Astrocyte (in vitro differentiated cells and primary cell): ENCODE data around the gene DEFB123. TPM values are rescaled to one million over a fixed set of nuclear protein-coding genes. Genes with fewer than 3 reads are reported as not detected.

Source experiments
- DNase-seq: peaks from one replicate; pipeline ENCODE4 v3.0.0-alpha.2; 2010; ENCODE audit warnings: low read depth
- FAIRE-seq: peaks from 2 replicates; lab custom pipeline; 2011; peaks lifted over from hg19 to GRCh38; lab: Jason Lieb, UNC
- H2AFZ ChIP-seq: 2 replicates; pipeline ENCODE4 v1.6.0; 2012; ENCODE audit warnings: low read depth, low read length, inconsistent platforms
- H3K27ac ChIP-seq: 2 replicates; pipeline ENCODE4 v1.5.1; 2011; ENCODE audit warnings: low read depth, low read length, inconsistent platforms
- H3K27me3 ChIP-seq: 2 replicates; pipeline ENCODE4 v1.6.0; 2011; ENCODE audit warnings: low read length, inconsistent platforms; ENCODE audit not compliant: insufficient read depth
- H3K36me3 ChIP-seq: 2 replicates; pipeline ENCODE4 v1.5.1; 2011; ENCODE audit warnings: low read length, inconsistent platforms; ENCODE audit not compliant: insufficient read depth
- H3K4me1 ChIP-seq: 2 replicates; pipeline ENCODE4 v1.5.1; 2011; ENCODE audit warnings: low read length, inconsistent platforms; ENCODE audit not compliant: insufficient read depth
- H3K4me2 ChIP-seq: 2 replicates; pipeline ENCODE4 v1.6.0; 2012; ENCODE audit warnings: low read length, inconsistent platforms
- H3K4me3 ChIP-seq: 2 replicates; pipeline ENCODE4 v1.5.1; 2011; ENCODE audit warnings: low read depth, mild to moderate bottlenecking, low read length, inconsistent platforms; ENCODE audit not compliant: insufficient read depth
- H3K79me2 ChIP-seq: 2 replicates; pipeline ENCODE4 v1.6.0; 2012; ENCODE audit warnings: mild to moderate bottlenecking, low read length, inconsistent platforms; ENCODE audit not compliant: insufficient read depth
- H3K9ac ChIP-seq: 2 replicates; pipeline ENCODE4 v1.6.0; 2012; ENCODE audit warnings: mild to moderate bottlenecking, low read length, inconsistent platforms
- H3K9me3 ChIP-seq: 2 replicates; pipeline ENCODE4 v1.5.1; 2012; ENCODE audit warnings: low read depth, mild to moderate bottlenecking, low read length, inconsistent platforms; ENCODE audit not compliant: insufficient read depth
- H4K20me1 ChIP-seq: 2 replicates; pipeline ENCODE4 v1.6.0; 2012; ENCODE audit warnings: low read length, inconsistent platforms; ENCODE audit not compliant: insufficient read depth
- H3K27ac Mint-ChIP-seq: one replicate; pipeline ENCODE4 v1.8.0; 2021; ENCODE audit warnings: mild to moderate bottlenecking, mixed read lengths; ENCODE audit not compliant: unreplicated experiment
- H3K27me3 Mint-ChIP-seq: one replicate; pipeline ENCODE4 v1.8.0; 2021; ENCODE audit warnings: low read depth, mixed read lengths; ENCODE audit not compliant: unreplicated experiment
- H3K36me3 Mint-ChIP-seq: one replicate; pipeline ENCODE4 v1.8.0; 2021; ENCODE audit warnings: low read depth, mixed read lengths; ENCODE audit not compliant: unreplicated experiment
- H3K4me1 Mint-ChIP-seq: one replicate; pipeline ENCODE4 v1.8.0; 2021; ENCODE audit warnings: low read depth, mixed read lengths; ENCODE audit not compliant: unreplicated experiment
- H3K4me3 Mint-ChIP-seq: one replicate; pipeline ENCODE4 v1.8.0; 2021; ENCODE audit warnings: mild to moderate bottlenecking, moderate library complexity, mixed read lengths; ENCODE audit not compliant: unreplicated experiment
- H3K9me3 Mint-ChIP-seq: one replicate; pipeline ENCODE4 v1.8.0; 2021; ENCODE audit warnings: mild to moderate bottlenecking, mixed read lengths; ENCODE audit not compliant: unreplicated experiment
- CTCF ChIP-seq: IDR thresholded peaks from 2 replicates; pipeline ENCODE4 v1.5.1; 2011; ENCODE audit warnings: low read depth, mild to moderate bottlenecking, inconsistent platforms, low read length, moderate library complexity; ENCODE audit not compliant: insufficient read depth
- EZH2 ChIP-seq: IDR thresholded peaks from 2 replicates; pipeline ENCODE4 v1.6.1; 2012; ENCODE audit warnings: mild to moderate bottlenecking, low read length, inconsistent platforms; ENCODE audit not compliant: insufficient read depth
- total RNA-seq: library from RNA; stranded (reverse); gene quantifications from 2 replicates; pipeline ENCODE4 v1.2.1, GENCODE V29; 2021

DEFB123 gene
- total RNA-seq, 1 donor from 2014 or later: not detected

- Mint-ChIP-seq H3K4me3 (no peak overlapping the region), H3K4me1 (no peaks in the 10 kb centered on the region), H3K27me3 (no peaks in the 10 kb centered on the region), H3K36me3 (no peaks in the 10 kb centered on the region), H3K9me3 (peaks cover 5% of the 10 kb centered on the region), H3K27ac (no peak overlapping the region)
- H3K4me1 ChIP-seq: no peaks in the 10 kb centered on the region
- no peaks in the 10 kb centered on the region for H4K20me1 ChIP-seq
- H2AFZ ChIP-seq: no peak overlapping the region
- H3K4me3 ChIP-seq: no peak overlapping the region
- H3K9ac ChIP-seq: no peak overlapping the region
- DNase-seq (no peak), FAIRE-seq (no peak)
- H3K27ac ChIP-seq: no peak overlapping the region
- H3K36me3 ChIP-seq: no peaks in the 10 kb centered on the region
- no peaks in the 10 kb centered on the region for H3K27me3 ChIP-seq
- H3K4me2 ChIP-seq: no peak overlapping the region
- TF ChIP-seq CTCF: no peak
- TF ChIP-seq EZH2: no peak
- H3K9me3 ChIP-seq: no peaks in the 10 kb centered on the region
- no peaks in the 10 kb centered on the region for H3K79me2 ChIP-seq
These were observed 36.5 kb upstream of the DEFB123 start for GRCh38 chr20:31403886-31404285.

DNA sequence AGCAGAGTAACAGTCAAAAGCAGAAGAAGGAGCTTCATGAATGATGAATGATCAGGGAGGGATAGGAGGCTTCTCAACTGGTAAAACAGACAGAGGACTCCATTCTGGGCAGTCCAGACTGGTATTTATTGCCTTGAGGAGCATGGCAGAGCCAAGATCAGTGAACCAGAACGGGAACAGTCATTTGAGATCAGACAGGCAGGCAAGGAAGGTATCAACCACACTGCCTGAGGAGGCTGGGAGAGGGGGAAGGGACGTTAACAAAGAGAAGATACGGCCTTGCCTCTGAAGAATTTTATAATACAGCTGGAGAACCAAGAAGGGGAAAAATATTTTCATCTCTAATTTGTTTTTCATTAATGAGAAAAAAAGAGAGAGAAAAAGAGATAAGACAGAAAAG lies 34.3 kb upstream of the DEFB123 start, which contains the start of gene DEFB121:
Gene DEFB121 (minus strand): TSS at position 101 of the 400 bp plus-strand sequence. CDS start 63 bp downstream, at position 38.
- no peaks in the 10 kb centered on the region for H3K4me1 ChIP-seq
- Mint-ChIP-seq H3K4me3 (no peak within 1 kb of the TSS), H3K4me1 (no peaks in the 10 kb centered on the region), H3K36me3 (no peaks in the 10 kb centered on the region), H3K27ac (no peak within 1 kb of the TSS), H3K27me3 (no peaks in the 10 kb centered on the region), H3K9me3 (peaks cover 1% of the 10 kb centered on the region)
- no peaks in the 10 kb centered on the region for H4K20me1 ChIP-seq
- no peak within 1 kb of the TSS for H3K4me2 ChIP-seq
- no peak within 1 kb of the TSS for H2AFZ ChIP-seq
- no peaks in the 10 kb centered on the region for H3K79me2 ChIP-seq
- no peaks in the 10 kb centered on the region for H3K36me3 ChIP-seq
- TF ChIP-seq EZH2 (no peak), CTCF (no peak)
- FAIRE-seq (no peak), DNase-seq (no peak)
- H3K9me3 ChIP-seq: no peaks in the 10 kb centered on the region
- H3K4me3 ChIP-seq: no peak within 1 kb of the TSS
- H3K27me3 ChIP-seq: no peaks in the 10 kb centered on the region
- H3K27ac ChIP-seq: no peak within 1 kb of the TSS
- H3K9ac ChIP-seq: no peak within 1 kb of the TSS

DNA sequence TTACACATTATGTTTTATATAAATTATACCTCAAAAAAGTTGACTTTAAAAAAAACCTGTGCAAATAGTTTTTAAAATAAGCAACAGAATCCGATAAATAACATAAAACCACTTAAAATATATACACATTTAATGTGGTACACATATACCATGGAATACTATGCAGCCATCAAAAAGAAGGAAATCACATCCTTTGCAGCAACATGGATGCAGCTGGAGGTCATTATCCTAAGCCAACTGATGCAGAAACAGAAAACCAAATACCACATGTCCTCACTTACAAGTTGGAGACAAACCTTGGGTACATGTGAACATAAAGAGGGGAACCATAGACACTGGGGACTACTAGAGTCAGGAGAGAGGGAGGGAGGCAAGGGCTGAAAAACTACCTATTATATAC lies 30.4 kb upstream of the DEFB123 start:
- no peak overlapping the region for H2AFZ ChIP-seq
- no peak overlapping the region for H3K4me3 Mint-ChIP-seq
- no peaks in the 10 kb centered on the region for H3K79me2 ChIP-seq
- no peaks in the 10 kb centered on the region for H3K9me3 ChIP-seq
- H3K27me3 ChIP-seq: no peaks in the 10 kb centered on the region
- H3K4me3 ChIP-seq: no peak overlapping the region
- no peak for FAIRE-seq
- no peak for TF ChIP-seq EZH2
- TF ChIP-seq CTCF: no peak
- H4K20me1 ChIP-seq: no peaks in the 10 kb centered on the region
- DNase-seq: no peak
- H3K27ac ChIP-seq: no peak overlapping the region
- H3K4me1 Mint-ChIP-seq: no peaks in the 10 kb centered on the region
- peaks cover 1% of the 10 kb centered on the region for H3K9me3 Mint-ChIP-seq
- no peak overlapping the region for H3K9ac ChIP-seq
- H3K27ac Mint-ChIP-seq: no peak overlapping the region
- no peaks in the 10 kb centered on the region for H3K36me3 ChIP-seq
- no peaks in the 10 kb centered on the region for H3K36me3 Mint-ChIP-seq
- H3K4me2 ChIP-seq: no peak overlapping the region
- no peaks in the 10 kb centered on the region for H3K27me3 Mint-ChIP-seq
- no peaks in the 10 kb centered on the region for H3K4me1 ChIP-seq
